Activated naive CD4-positive, alpha-beta T cell treated with anti-CD3 and anti-CD28 coated beads for 36 hours (primary cell): ENCODE data around the gene MISP. TPM values are rescaled to one million over a fixed set of nuclear protein-coding genes. Genes with fewer than 3 reads are reported as not detected.

Source experiments
- CTCF ChIA-PET: fragments of 350-600 bp; sonication (Branson Sonifier 250); formaldehyde crosslinking; loops from one replicate; lab custom pipeline; 2021; ENCODE audit warnings: antibody characterized with exemption; lab: Charles Lee
- DNase-seq: peaks from one replicate; pipeline ENCODE4 v3.0.0-alpha.2; 2020
- H3K27ac Mint-ChIP-seq: one replicate; pipeline ENCODE4 v1.8.0; 2021; ENCODE audit warnings: mild to moderate bottlenecking, mixed read lengths
- H3K27me3 Mint-ChIP-seq: one replicate; pipeline ENCODE4 v1.8.0; 2021; ENCODE audit warnings: low read depth, mixed read lengths
- H3K36me3 Mint-ChIP-seq: one replicate; pipeline ENCODE4 v1.8.0; 2021; ENCODE audit warnings: low read depth, mixed read lengths
- H3K4me1 Mint-ChIP-seq: one replicate; pipeline ENCODE4 v1.8.0; 2021; ENCODE audit warnings: low read depth, mixed read lengths
- H3K4me3 Mint-ChIP-seq: one replicate; pipeline ENCODE4 v1.8.0; 2021; ENCODE audit warnings: mild to moderate bottlenecking, moderate library complexity, mixed read lengths
- H3K9me3 Mint-ChIP-seq: one replicate; pipeline ENCODE4 v1.8.0; 2021; ENCODE audit warnings: mixed read lengths
- intact Hi-C: fragments of 100-400 bp; cut with micrococcal nuclease; formaldehyde crosslinking; loops from one replicate; pipeline ENCODE4 v1.15.1; 2023
- total RNA-seq, 2 experiments: library from RNA; stranded (reverse); gene quantifications; one replicate each; pipeline ENCODE4 v1.2.3, GENCODE V29; 2021

Gene MISP
- total RNA-seq, 2 experiments from 2014 or later: not detected

GRCh38 chr19:772063-772462 lies 21.2 kb downstream of the MISP start:
- CTCF ChIA-PET: interaction anchor here (0.6 to 1.6 kb wide), 3 partner anchors 87 to 137 kb away, joined by 3 to 4 read pairs (median 3); no protein-coding TSS in a partner anchor
- Mint-ChIP-seq H3K4me3 (no peak overlapping the region), H3K27ac (no peak overlapping the region), H3K9me3 (no peaks in the 10 kb centered on the region), H3K27me3 (no peaks in the 10 kb centered on the region), H3K4me1 (peaks cover 3% of the 10 kb centered on the region), H3K36me3 (no peaks in the 10 kb centered on the region)
- no peak for DNase-seq
- intact Hi-C loops: no loop called here

- CTCF ChIA-PET: interaction anchor here (0.6 to 1.6 kb wide), 6 partner anchors 20 to 148 kb away, joined by 3 to 4 read pairs (median 3); no protein-coding TSS in a partner anchor
- Mint-ChIP-seq H3K27ac (no peak overlapping the region), H3K9me3 (no peaks in the 10 kb centered on the region), H3K4me1 (peaks cover 3% of the 10 kb centered on the region), H3K4me3 (no peak overlapping the region), H3K36me3 (no peaks in the 10 kb centered on the region), H3K27me3 (no peaks in the 10 kb centered on the region)
- intact Hi-C loops: no loop called here
- DNase-seq: no peak
These were observed 22.0 kb downstream of the MISP start for GRCh38 chr19:772730-773436.

DNA sequence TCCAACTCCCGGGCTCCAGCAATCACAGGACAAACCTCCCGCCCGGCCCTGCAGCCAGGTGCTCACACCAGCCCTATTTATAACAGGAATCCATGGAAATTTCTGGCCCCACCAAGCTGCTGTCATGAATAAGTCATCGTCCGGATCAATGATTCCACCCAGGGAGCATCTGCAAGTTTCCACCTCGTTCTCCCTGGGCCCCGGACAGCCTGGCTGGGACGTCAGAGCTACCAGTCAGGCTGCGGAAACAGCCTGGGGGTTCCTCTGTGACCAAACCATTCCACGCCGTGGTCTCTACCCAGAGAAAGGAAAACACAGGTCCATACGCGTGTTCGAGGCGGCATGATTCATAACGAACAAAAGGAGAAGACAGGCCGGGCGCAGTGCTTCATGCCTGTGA lies 25.6 kb downstream of the MISP start:
- no peak overlapping the region for H3K27ac Mint-ChIP-seq
- intact Hi-C loops: no loop called here
- no peaks in the 10 kb centered on the region for H3K27me3 Mint-ChIP-seq
- H3K4me3 Mint-ChIP-seq: no peak overlapping the region
- DNase-seq: no peak
- H3K36me3 Mint-ChIP-seq: no peaks in the 10 kb centered on the region
- H3K4me1 Mint-ChIP-seq: no peaks in the 10 kb centered on the region
- no peaks in the 10 kb centered on the region for H3K9me3 Mint-ChIP-seq
- CTCF ChIA-PET: interaction anchor here (0.7 kb wide), 1 partner anchor 87 kb away, joined by 6 read pairs; no protein-coding TSS in a partner anchor

DNA sequence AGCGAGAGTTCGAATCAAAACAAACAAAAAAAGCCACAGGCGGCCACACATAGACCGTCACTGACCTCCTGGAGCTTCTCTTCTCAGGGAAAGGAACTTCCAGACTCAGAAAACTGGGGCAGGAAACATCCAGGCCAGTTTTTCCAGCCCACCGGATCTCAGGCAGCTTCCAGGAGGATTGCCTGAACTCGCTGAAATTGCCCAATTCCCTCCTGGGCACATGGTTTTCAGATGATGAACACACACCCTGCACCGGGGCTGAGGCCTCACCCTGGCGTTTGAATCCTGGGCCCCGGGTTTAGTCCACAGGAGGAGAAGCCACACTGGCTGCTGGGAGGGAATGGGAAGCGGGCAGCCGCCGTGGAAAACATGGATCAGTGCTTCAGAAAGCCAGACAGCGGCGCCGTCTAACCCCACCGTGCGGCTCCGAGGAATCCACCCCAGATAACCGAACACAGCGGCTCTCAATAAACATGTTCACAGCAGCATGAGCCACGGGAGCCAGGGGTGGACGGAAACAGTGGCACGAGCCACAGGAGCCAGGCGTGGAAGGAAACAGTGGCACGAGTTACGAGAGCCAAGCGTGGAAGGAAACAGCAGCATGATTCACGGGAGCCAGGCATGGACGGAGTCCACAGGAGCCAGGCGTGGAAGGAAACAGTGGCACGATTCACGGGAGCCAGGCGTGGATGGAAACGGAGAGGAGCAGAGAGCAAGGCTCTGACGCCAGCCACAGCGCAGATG lies 28.2 kb downstream of the MISP start:
- DNase-seq: no peak
- CTCF ChIA-PET: interaction anchor here (0.6 kb wide), 1 partner anchor 38 kb away, joined by 3 read pairs; no protein-coding TSS in a partner anchor
- Mint-ChIP-seq H3K36me3 (no peaks in the 10 kb centered on the region), H3K27ac (no peak overlapping the region), H3K4me1 (no peaks in the 10 kb centered on the region), H3K4me3 (no peak overlapping the region), H3K9me3 (no peaks in the 10 kb centered on the region), H3K27me3 (no peaks in the 10 kb centered on the region)
- intact Hi-C loops: no loop called here

DNA sequence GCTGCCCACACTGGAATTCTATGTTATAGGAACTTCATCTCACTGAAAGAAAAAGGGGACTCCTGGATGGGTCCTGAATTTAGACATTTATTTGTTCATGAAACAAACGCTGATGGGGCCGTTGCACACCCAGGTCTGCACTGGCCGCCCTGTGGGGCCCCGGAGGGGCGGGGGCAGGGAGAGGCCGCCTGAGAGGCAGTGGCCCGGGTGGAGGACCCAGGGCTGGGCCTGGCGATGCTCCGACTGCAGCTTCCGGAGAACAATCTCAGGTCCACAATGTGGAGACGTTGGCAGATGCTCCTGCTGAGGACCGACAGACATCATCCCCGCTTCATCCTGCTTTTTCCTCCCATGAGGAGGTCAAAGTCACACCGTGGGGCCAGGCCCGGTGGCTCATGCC lies 30.0 kb downstream of the MISP start:
- CTCF ChIA-PET: no interaction called here
- intact Hi-C loops: no loop called here

GRCh38 chr19:781800-782184 lies 30.9 kb downstream of the MISP start:
- intact Hi-C loops: no loop called here
- H3K27me3 Mint-ChIP-seq: no peaks in the 10 kb centered on the region

More for the DNA sequence above, 30.0 kb downstream of the MISP start:
- H3K9me3 Mint-ChIP-seq: no peaks in the 10 kb centered on the region
- H3K27ac Mint-ChIP-seq: no peak overlapping the region
- no peaks in the 10 kb centered on the region for H3K27me3 Mint-ChIP-seq
- H3K36me3 Mint-ChIP-seq: no peaks in the 10 kb centered on the region
- H3K4me3 Mint-ChIP-seq: no peak overlapping the region
- no peak for DNase-seq
- no peaks in the 10 kb centered on the region for H3K4me1 Mint-ChIP-seq

GRCh38 chr19:782185-782877 lies 31.4 kb downstream of the MISP start:
- intact Hi-C loops: no loop called here
- DNase-seq: no peak
- Mint-ChIP-seq H3K9me3 (no peaks in the 10 kb centered on the region), H3K4me3 (no peak overlapping the region), H3K4me1 (no peaks in the 10 kb centered on the region), H3K27ac (no peak overlapping the region), H3K36me3 (no peaks in the 10 kb centered on the region), H3K27me3 (no peaks in the 10 kb centered on the region)
- CTCF ChIA-PET: no interaction called here

More at GRCh38 chr19:781800-782184, 30.9 kb downstream of the MISP start:
- Mint-ChIP-seq H3K27ac (no peak overlapping the region), H3K4me1 (no peaks in the 10 kb centered on the region), H3K36me3 (no peaks in the 10 kb centered on the region), H3K4me3 (no peak overlapping the region), H3K9me3 (no peaks in the 10 kb centered on the region)
- CTCF ChIA-PET: no interaction called here
- no peak for DNase-seq

DNA sequence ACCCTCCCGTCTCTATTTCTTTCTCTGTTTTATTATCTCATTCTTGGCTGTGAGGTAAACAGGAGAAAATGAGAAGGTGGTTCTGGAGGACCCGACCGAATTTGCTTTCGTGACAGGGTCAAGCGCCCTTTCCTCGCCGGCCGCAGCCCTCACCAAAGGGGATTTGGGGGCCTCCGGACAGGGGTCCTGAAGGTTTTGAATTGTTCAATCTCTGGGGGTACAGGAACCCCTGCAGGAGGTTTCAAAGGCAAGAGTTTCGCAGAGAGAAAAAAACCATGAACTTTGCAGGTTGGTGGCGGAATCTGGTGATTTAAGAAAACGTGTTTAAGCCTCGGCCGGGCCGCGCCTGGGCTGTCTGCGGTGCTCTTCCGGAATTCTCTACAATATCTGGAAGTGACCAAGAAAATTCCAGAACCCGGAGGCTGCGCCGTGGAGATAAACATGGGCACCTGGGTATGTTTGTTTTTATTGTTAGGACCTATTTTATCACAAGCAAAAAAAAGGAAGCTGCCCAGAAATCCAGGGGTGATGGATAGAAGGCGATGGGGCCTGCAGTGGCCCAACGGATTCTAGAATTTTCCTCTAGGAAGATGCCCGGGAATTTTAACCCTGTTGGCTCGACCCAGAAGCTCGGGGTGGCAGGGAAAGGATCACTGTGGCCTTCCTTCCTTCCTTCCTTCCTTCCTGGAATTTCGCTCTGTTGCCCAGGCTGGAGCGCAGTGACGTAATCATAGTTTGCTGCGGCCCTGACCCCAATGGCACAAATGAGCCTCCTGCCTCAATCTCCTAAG lies 32.2 kb downstream of the MISP start:
- CTCF ChIA-PET: no interaction called here
- H3K4me1 Mint-ChIP-seq: no peaks in the 10 kb centered on the region
- no peak overlapping the region for H3K27ac Mint-ChIP-seq
- no peak for DNase-seq
- no peaks in the 10 kb centered on the region for H3K36me3 Mint-ChIP-seq
- H3K4me3 Mint-ChIP-seq: no peak overlapping the region
- H3K27me3 Mint-ChIP-seq: no peaks in the 10 kb centered on the region
- intact Hi-C loops: no loop called here
- H3K9me3 Mint-ChIP-seq: no peaks in the 10 kb centered on the region

DNA sequence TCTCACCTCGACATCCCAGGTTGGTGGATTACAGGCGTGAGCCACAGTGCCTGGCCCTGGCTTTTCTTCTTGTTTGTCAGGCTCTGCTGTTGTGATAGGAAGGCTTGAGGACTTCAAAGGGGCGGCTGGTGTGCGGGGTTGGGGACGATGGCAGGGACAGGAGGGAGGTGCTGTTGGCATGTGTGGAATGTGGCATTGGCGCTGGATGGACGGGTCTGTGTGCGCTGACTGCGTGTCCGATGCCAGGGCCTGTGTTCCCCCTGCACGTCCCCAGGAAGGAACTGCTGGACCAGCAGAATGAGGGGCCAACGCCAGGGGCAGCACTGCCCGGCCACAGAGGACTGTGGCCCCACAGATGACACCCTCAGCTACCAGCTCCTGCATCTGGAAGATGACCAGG lies 33.6 kb downstream of the MISP start:
- Mint-ChIP-seq H3K36me3 (no peaks in the 10 kb centered on the region), H3K27me3 (no peaks in the 10 kb centered on the region), H3K9me3 (no peaks in the 10 kb centered on the region), H3K27ac (no peak overlapping the region), H3K4me3 (no peak overlapping the region), H3K4me1 (peaks cover 2% of the 10 kb centered on the region)
- intact Hi-C loops: no loop called here
- CTCF ChIA-PET: interaction anchor here (0.6 kb wide), 1 partner anchor 94 kb away, joined by 3 read pairs; no protein-coding TSS in a partner anchor
- DNase-seq: no peak

GRCh38 chr19:787536-787935 lies 36.6 kb downstream of the MISP start:
- intact Hi-C loops: no loop called here
- Mint-ChIP-seq H3K27ac (no peak overlapping the region), H3K36me3 (no peaks in the 10 kb centered on the region)

DNA sequence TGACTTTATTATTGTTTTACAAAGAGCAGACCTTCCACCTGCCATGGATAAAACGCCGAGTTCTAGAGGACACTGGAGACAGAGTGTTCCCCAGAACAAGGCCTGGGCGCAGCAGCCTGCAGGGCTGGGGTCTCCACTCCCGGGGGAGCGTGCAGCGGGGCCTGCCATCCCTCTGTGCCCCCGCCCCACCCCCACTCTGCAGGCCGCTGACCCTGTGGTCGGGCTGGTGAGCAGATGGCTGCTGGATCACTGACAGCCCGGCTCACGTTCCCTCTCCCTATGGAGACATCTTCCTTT lies 37.7 kb downstream of the MISP start:
- no peak for DNase-seq
- CTCF ChIA-PET: interaction anchor here (1.2 kb wide), 1 partner anchor 18 kb away, joined by 3 read pairs; no protein-coding TSS in a partner anchor
- Mint-ChIP-seq H3K4me1 (peaks cover 2% of the 10 kb centered on the region), H3K27me3 (peaks cover 3% of the 10 kb centered on the region), H3K36me3 (no peaks in the 10 kb centered on the region), H3K9me3 (no peaks in the 10 kb centered on the region), H3K4me3 (no peak overlapping the region), H3K27ac (no peak overlapping the region)
- intact Hi-C loops: no loop called here

More at GRCh38 chr19:787536-787935, 36.6 kb downstream of the MISP start:
- CTCF ChIA-PET: interaction anchor here (1.2 kb wide), 1 partner anchor 17 kb away, joined by 3 read pairs; no protein-coding TSS in a partner anchor
- Mint-ChIP-seq H3K9me3 (no peaks in the 10 kb centered on the region), H3K27me3 (peaks cover 3% of the 10 kb centered on the region), H3K4me3 (no peak overlapping the region), H3K4me1 (peaks cover 2% of the 10 kb centered on the region)
- no peak for DNase-seq
